ENCODE data around the gene ANP32A.

GRCh38 chr15:68849497-68849896, 28.8 kb upstream of the ANP32A start:
- no peak for TF ChIP-seq EZH2 (IDR thresholded peaks at IDR 0.05; ENCODE audit: insufficient read depth, poor library complexity, severe bottlenecking)
- TF ChIP-seq EZH2phosphoT487 (IDR thresholded peaks at IDR 0.05; ENCODE audit: insufficient read depth, low read depth): no peak
